Fibroblast of gingiva (primary cell): ENCODE results near the gene ZNF286A.
"Not testable (repeated sequence)": the region's sequence is repeated elsewhere in the genome, so short reads cannot be mapped to it uniquely, and the experiment has no call there.

Experiments used
- DNase-seq: peaks from one replicate; pipeline ENCODE4 v3.0.0-alpha.2; 2011; ENCODE audit warnings: low read depth

Gene ZNF286A

DNA sequence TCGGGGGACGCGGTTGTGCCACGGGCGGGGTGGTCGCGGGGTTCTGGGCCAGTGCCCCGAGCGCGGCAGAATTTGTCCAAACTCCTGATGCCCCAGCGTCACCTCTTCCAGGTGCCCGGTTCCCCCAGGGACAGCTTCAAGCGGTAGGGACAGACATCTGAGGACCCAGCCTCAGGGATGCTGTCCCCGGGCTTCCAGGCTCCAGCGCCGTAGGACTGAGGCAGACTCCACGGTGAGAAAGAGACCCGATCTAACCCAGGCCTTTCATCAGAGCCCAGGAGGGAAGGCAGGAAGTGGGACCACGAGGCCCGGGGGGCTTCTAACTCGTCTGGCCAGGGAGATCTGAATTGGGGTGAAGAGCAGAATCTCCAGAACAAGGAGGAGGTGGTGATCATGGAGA is 385 bp downstream of the ZNF286A start:
- not testable (repeated sequence) for DNase-seq

- not testable (repeated sequence) for DNase-seq
These were observed 4.7 kb downstream of the ZNF286A start for GRCh38 chr17:15704239-15704638.

DNA sequence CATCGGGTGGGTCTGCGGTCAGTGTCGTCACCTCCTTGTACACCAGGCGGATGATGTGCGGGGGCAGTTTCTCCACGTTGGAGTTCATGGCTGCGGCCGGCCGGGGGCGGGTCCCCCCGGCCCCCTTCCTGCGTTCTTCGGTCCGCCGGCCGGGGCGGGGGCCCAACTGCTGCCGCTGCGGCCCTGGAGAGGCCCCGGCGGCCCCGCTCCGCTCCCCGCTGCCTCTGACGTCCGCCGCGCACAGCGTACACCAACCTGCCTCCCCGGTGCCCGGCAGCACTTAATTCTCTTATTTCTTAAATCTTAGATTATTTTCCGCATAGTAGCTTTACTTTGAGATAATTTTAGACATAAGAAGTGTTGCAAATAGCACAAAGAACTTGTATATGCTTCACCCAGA is 5.3 kb downstream of the ZNF286A start:
- not testable (repeated sequence) for DNase-seq

GRCh38 chr17:15708879-15709278 is 9.3 kb downstream of the ZNF286A start:
- not testable (repeated sequence) for DNase-seq

- not testable (repeated sequence) for DNase-seq
These were observed 17.3 kb downstream of the ZNF286A start for GRCh38 chr17:15716601-15717563.

- DNase-seq: not testable (repeated sequence)
These were observed 31.0 kb downstream of the ZNF286A start for GRCh38 chr17:15730535-15730934.

GRCh38 chr17:15731900-15732299 is 32.3 kb downstream of the ZNF286A start, which contains the start of gene TBC1D26:
Gene TBC1D26 (plus strand): TSS chr17:15732283. CDS start chr17:15735349, 3,066 bp downstream.
- not testable (repeated sequence) for DNase-seq

DNA sequence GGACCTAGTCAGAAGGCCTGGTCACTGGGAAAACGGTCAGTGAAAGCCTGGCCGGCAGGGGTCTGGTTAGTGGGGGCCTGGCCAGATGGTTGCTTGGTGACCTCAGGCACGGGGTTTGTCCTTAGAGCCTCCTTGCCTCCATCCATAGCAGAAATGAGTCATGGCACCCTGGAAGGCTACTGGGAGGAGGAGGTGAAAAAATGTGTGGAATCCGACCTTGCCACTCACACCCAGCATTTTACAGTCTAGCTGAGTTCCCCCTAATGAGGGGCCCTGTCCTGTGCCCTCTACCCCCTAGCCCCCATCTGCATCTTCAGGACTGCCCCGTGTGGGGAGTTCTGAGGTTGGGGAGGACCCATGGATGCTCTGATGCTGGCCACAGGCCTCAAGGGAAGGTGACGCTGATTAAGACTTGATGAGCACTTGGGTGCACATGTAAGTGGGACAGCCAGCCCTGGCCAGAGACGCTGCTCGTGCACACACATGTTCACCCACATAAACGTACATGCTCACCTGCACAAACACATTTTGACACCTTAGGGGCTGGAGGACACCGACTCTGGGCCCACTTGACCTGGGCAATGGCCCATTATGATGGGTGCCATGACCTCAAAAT is 33.7 kb downstream of the ZNF286A start:
- not testable (repeated sequence) for DNase-seq

GRCh38 chr17:15736578-15736977 is 37.0 kb downstream of the ZNF286A start:
- DNase-seq: not testable (repeated sequence)

GRCh38 chr17:15738066-15738465 is 38.5 kb downstream of the ZNF286A start:
- DNase-seq: no peak

DNA sequence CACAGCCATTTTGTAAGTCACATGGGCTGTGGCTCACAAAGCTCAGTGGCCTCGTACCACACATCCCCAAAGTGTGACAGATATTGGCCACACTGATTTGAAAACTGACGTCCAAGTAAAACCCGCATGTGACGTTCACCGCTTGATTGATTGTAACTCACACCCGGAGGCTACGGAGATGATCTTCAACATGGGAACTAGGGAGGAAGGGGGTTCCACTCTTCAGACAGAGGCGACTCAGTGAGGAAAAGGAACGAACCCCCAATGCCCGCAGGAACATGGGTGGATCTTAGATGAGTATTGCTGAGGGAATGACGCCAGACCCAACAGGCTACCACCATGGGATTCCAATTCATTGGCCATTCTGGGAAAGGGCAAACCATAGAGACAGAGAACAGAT is 39.7 kb downstream of the ZNF286A start:
- DNase-seq: not testable (repeated sequence)

DNA sequence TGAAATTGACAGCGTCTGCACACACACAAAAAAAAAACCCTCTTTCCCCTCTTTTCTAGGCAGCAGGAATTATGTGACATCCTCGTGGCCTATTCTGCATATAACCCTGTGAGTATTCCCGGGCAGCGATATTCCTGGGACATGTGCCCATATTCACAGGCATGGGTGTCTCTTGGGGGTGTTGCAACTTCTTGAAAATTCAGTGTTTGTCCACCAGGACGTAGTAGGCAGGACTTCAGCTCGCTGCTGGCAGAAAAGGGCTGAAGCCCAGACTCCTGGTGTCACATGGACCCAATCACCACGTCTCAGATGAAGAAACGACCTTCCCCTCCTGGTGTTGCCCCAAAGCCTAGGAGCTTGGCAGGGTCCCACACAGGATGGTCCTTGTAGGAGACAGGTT is 40.5 kb downstream of the ZNF286A start:
- DNase-seq: peak; percentile 43

GRCh38 chr17:15740570-15741120 is 41.1 kb downstream of the ZNF286A start:
- no peak for DNase-seq

GRCh38 chr17:15741624-15742023 is 42.1 kb downstream of the ZNF286A start:
- no peak for DNase-seq

DNA sequence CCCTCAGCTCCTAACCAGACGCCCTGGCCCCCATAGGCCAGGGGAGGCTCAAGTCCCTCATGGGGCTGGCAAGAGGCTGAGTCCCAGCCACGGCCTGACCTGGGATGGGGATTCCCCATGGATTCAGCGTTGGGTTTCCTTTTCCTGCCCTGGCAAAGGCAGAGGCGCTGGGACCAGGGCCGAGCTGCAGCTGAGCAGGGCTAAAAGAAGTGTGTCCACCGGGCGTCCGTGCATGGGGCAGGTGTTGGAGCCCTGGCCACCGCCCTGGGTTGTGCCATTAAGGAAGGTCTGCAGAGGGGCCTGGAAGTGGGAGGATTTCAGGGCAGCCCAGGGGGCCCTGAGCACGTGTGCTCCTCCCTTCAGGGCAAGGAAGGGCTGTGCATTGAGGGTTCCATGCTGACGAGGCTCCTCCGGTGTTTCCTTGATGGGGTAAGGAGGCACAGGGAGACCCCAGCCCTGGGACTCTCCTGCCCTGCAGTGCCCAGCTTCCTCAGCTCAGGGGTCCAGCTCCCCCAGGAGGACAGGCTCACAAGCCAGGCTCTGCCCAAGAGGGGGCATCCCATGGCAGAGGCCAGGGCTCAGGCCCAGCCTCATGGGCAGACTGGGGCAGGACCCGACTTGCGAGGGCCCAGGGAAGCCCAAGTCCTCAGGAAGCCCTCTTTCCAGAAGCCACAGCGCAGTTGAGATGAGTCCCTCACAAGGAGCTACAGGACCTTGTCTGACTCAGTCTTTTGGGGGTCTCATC is 42.7 kb downstream of the ZNF286A start:
- no peak for DNase-seq

- DNase-seq: no peak
These were observed 43.4 kb downstream of the ZNF286A start for GRCh38 chr17:15742921-15743320.

- no peak for DNase-seq
These were observed 44.6 kb downstream of the ZNF286A start for GRCh38 chr17:15744074-15744676.

- DNase-seq: no peak
These were observed 45.3 kb downstream of the ZNF286A start for GRCh38 chr17:15744885-15745284.

DNA sequence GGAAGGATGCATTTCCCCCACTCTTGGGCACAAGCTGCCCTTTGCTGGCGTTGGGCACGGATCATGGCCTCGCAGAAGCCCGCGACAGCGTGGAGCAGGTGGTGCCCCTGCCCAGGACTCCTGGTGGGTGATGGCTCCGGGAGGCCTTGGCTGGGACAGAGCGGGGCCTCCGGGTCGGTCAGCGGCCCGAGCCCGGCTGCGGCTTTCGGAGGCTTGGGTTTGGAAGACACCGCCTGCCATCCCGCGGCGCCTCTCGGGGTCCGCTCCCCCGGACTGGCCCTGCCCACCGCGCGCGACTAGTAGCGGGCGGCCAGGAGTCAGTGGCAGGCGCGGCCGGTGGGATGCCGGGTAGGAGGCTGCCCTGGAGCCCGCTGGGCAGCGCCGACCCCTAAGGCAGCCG is 49.9 kb downstream of the ZNF286A start:
- not testable (repeated sequence) for DNase-seq

GRCh38 chr17:15768865-15769533 is 69.4 kb downstream of the ZNF286A start:
- DNase-seq: not testable (repeated sequence)
